GM20000 (cell line): ENCODE measurements around the gene KLHDC7A.

Source experiments
- DNase-seq: peaks from one replicate; pipeline ENCODE4 v3.0.0; 2012; ENCODE audit warnings: low spot score
- CTCF ChIP-seq: IDR thresholded peaks from 2 replicates; pipeline ENCODE4 v1.5.1; 2012; ENCODE audit warnings: mild to moderate bottlenecking, control low read depth; ENCODE audit errors: extremely low read depth, missing control alignments

KLHDC7A gene

GRCh38 chr1:18474559-18475175 is 6.1 kb upstream of the KLHDC7A start:
- no peak for DNase-seq

GRCh38 chr1:18475234-18475905 is 5.4 kb upstream of the KLHDC7A start:
- no peak for TF ChIP-seq CTCF
- DNase-seq, result no peak

More at GRCh38 chr1:18474559-18475175, 6.1 kb upstream of the KLHDC7A start:
- TF ChIP-seq CTCF, result no peak

GRCh38 chr1:18479454-18479853 is 1.3 kb upstream of the KLHDC7A start:
- DNase-seq, result no peak
- TF ChIP-seq CTCF, result no peak

GRCh38 chr1:18481190-18481920 is 625 bp downstream of the KLHDC7A start:
- DNase-seq, result no peak
- TF ChIP-seq CTCF, result no peak

GRCh38 chr1:18481921-18482701 is 1.4 kb downstream of the KLHDC7A start:
- no peak for TF ChIP-seq CTCF
- no peak for DNase-seq

GRCh38 chr1:18482721-18483425 is 2.1 kb downstream of the KLHDC7A start:
- no peak for TF ChIP-seq CTCF
- no peak for DNase-seq
